GM12878 (cell line): Measurements from ENCODE around the gene HCN1.

Experiments
- EGR1 ChIP-seq, 2 experiments: IDR thresholded peaks; 1 replicate in 1 of 2; 2 replicates in 1 of 2; pipeline ENCODE4 v1.6.1; 2011 to 2012; ENCODE audit warnings: low read depth in 2 of 2, low read length in 2 of 2, borderline replicate concordance in 1 of 2, mild to moderate bottlenecking in 1 of 2, moderate library complexity in 1 of 2
- EZH2 ChIP-seq: IDR thresholded peaks from 2 replicates; pipeline ENCODE4 v1.6.1; 2012; ENCODE audit warnings: low read depth, mild to moderate bottlenecking, control low read depth, inconsistent platforms, low read length, borderline replicate concordance; ENCODE audit not compliant: control insufficient read depth
- HDAC2 ChIP-seq: fragments of 200-600 bp; sonication (generic); IDR thresholded peaks from 2 replicates; pipeline ENCODE4 v1.6.1; 2017
- MTA2 ChIP-seq: fragments of 450-650 bp; IDR thresholded peaks from 2 replicates; pipeline ENCODE4 v1.6.1; 2016; ENCODE audit warnings: low read depth, mild to moderate bottlenecking, moderate library complexity
- MTA3 ChIP-seq: IDR thresholded peaks from 2 replicates; pipeline ENCODE4 v1.6.1; 2012; ENCODE audit warnings: low read length, inconsistent platforms, borderline replicate concordance
- POLR2A ChIP-seq: IDR thresholded peaks from 2 replicates; pipeline ENCODE4 v1.6.1; 2011; ENCODE audit warnings: low read depth, mild to moderate bottlenecking, low read length
- RAD21 ChIP-seq: IDR thresholded peaks from 2 replicates; pipeline ENCODE4 v1.6.1; 2011; ENCODE audit warnings: mild to moderate bottlenecking, low read depth, low read length, moderate library complexity; ENCODE audit not compliant: insufficient read depth
- SMC3 ChIP-seq: IDR thresholded peaks from 2 replicates; pipeline ENCODE4 v1.6.1; 2011; ENCODE audit warnings: low read length, improper control_type of control experiment, borderline replicate concordance
- YY1 ChIP-seq: IDR thresholded peaks from 2 replicates; pipeline ENCODE4 v1.6.1; 2011; ENCODE audit warnings: low read depth, mild to moderate bottlenecking, low read length
- TF ChIP-seq, protein P1 (sequence below), 3 experiments: IDR thresholded peaks in 2 of 3; conservative IDR thresholded peaks in 1 of 3; 2 replicates each; pipeline ENCODE4 v1.5.1; 2011; ENCODE audit warnings: low read depth in 3 of 3, low read length in 3 of 3, mild to moderate bottlenecking in 3 of 3, control low read depth in 2 of 3, moderate library complexity in 2 of 3, inconsistent platforms in 1 of 3, mixed read lengths in 1 of 3; ENCODE audit not compliant: control insufficient read depth in 2 of 3, insufficient read depth in 1 of 3; ENCODE audit errors: extremely low read depth in 1 of 3
- TF ChIP-seq, protein P2 (sequence below): fragments of 450-650 bp; formaldehyde crosslinking; IDR thresholded peaks from 2 replicates; pipeline ENCODE4 v1.4.0; 2020; ENCODE audit warnings: mild to moderate bottlenecking, moderate library complexity

- TF ChIP-seq POLR2A (no peak), YY1 (no peak), EGR1 (IDR thresholded peaks at IDR 0.05; ENCODE audit: borderline replicate concordance in 1 of 2, low read depth in 2 of 2, low read length in 2 of 2) (no peak), EZH2 (no peak), HDAC2 (no peak), MTA2 (no peak), MTA3 (no peak), RAD21 (no peak), SMC3 (no peak)
- TF ChIP-seq, protein P1, sequence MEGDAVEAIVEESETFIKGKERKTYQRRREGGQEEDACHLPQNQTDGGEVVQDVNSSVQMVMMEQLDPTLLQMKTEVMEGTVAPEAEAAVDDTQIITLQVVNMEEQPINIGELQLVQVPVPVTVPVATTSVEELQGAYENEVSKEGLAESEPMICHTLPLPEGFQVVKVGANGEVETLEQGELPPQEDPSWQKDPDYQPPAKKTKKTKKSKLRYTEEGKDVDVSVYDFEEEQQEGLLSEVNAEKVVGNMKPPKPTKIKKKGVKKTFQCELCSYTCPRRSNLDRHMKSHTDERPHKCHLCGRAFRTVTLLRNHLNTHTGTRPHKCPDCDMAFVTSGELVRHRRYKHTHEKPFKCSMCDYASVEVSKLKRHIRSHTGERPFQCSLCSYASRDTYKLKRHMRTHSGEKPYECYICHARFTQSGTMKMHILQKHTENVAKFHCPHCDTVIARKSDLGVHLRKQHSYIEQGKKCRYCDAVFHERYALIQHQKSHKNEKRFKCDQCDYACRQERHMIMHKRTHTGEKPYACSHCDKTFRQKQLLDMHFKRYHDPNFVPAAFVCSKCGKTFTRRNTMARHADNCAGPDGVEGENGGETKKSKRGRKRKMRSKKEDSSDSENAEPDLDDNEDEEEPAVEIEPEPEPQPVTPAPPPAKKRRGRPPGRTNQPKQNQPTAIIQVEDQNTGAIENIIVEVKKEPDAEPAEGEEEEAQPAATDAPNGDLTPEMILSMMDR (IDR thresholded peaks at IDR 0.05 in 2 of 3, conservative IDR thresholded peaks at IDR 0.05 in 1 of 3; ENCODE audit: control insufficient read depth in 2 of 3, extremely low read depth in 1 of 3, insufficient read depth in 1 of 3, low read depth in 3 of 3, low read length in 3 of 3): no peak
- TF ChIP-seq, protein P2, sequence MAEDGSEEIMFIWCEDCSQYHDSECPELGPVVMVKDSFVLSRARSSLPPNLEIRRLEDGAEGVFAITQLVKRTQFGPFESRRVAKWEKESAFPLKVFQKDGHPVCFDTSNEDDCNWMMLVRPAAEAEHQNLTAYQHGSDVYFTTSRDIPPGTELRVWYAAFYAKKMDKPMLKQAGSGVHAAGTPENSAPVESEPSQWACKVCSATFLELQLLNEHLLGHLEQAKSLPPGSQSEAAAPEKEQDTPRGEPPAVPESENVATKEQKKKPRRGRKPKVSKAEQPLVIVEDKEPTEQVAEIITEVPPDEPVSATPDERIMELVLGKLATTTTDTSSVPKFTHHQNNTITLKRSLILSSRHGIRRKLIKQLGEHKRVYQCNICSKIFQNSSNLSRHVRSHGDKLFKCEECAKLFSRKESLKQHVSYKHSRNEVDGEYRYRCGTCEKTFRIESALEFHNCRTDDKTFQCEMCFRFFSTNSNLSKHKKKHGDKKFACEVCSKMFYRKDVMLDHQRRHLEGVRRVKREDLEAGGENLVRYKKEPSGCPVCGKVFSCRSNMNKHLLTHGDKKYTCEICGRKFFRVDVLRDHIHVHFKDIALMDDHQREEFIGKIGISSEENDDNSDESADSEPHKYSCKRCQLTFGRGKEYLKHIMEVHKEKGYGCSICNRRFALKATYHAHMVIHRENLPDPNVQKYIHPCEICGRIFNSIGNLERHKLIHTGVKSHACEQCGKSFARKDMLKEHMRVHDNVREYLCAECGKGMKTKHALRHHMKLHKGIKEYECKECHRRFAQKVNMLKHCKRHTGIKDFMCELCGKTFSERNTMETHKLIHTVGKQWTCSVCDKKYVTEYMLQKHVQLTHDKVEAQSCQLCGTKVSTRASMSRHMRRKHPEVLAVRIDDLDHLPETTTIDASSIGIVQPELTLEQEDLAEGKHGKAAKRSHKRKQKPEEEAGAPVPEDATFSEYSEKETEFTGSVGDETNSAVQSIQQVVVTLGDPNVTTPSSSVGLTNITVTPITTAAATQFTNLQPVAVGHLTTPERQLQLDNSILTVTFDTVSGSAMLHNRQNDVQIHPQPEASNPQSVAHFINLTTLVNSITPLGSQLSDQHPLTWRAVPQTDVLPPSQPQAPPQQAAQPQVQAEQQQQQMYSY (CRISPR knock-in tag): no peak
These were observed 281.3 kb downstream of the HCN1 start for GRCh38 chr5:45414620-45415573.
